IPS DF 4.7 (cell line): ENCODE measurements around the gene SLC38A10.

Experiments used
- DNase-seq: peaks from one replicate; pipeline ENCODE4 v3.0.0-alpha.2; 2013; ENCODE audit warnings: low spot score; ENCODE audit errors: extremely low read depth

SLC38A10 gene

DNA sequence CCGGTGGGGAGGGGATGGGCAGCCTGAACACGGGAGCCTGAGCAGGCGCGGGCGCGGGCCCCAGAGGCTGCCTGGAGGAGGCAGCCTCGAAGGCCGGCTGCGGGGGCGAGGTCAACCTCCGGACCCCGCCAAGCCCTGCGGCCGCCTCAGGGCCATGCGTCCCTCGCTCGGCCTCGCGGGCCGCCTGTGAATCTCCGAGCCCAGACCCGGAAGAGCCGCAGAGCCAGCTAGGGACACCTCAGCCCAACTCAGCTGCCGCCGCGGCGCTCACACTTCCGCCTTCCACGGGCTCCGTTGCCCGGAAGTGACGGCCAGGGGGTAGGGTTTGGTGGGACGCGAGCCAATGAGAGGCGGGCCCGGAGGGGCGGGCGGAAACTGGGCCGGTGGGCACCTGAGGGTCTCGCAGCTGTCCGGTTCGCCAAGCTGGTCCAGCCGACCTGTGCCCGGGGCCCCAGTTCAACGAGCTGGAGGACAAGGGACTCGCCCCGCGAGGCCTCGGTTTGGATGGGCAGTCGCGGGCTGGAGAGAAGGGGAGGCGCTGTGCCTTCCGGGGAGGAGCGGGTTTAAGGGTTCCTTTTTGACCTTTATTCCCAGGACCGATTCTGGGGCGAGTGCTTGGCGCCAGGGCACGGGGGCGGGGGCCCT is at the start of gene SLC38A10:
Gene SLC38A10, minus strand, starts transcription at position 277 of the 645 bp plus-strand sequence. CDS start 386 bp downstream, outside the sequence.
- DNase-seq: no peak

DNA sequence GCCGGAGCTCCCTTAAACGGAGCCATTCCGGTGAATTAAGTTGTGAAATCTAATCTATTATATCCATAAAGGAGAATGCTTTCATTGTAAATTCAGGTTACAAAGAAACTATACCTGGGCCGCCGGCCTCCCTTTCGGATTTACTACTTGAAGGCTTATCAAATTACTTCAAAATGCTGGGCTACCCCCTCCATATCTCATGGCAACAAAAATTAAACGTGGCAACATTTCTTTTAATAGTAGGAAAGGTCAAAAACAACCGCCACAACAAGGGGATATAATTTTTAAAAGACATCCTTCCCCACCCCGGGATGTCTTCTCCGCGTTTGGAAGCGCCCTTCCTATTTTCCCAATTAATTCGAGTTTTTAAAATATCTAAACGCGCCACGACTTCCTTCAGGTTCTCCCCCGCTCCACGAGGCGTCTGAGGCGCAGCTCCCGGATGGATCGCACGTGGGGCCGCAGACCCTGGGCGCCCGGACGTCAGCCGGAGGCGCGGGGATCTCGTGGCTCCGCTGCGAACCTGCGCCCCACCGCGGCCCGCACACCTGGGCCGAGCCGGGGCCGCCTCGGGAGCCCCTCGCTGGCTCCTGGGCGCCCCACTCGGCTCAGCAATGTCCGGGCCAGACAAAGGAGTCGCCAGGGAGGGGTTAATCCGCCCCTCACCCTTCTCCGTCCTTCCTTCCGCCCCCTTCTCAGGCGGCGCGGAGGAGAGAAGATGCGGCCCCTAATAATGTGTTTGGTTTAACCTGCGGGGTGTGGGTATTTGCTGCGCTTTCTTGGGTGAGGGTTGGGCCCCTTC is 47.4 kb upstream of the SLC38A10 start:
- no peak for DNase-seq

DNA sequence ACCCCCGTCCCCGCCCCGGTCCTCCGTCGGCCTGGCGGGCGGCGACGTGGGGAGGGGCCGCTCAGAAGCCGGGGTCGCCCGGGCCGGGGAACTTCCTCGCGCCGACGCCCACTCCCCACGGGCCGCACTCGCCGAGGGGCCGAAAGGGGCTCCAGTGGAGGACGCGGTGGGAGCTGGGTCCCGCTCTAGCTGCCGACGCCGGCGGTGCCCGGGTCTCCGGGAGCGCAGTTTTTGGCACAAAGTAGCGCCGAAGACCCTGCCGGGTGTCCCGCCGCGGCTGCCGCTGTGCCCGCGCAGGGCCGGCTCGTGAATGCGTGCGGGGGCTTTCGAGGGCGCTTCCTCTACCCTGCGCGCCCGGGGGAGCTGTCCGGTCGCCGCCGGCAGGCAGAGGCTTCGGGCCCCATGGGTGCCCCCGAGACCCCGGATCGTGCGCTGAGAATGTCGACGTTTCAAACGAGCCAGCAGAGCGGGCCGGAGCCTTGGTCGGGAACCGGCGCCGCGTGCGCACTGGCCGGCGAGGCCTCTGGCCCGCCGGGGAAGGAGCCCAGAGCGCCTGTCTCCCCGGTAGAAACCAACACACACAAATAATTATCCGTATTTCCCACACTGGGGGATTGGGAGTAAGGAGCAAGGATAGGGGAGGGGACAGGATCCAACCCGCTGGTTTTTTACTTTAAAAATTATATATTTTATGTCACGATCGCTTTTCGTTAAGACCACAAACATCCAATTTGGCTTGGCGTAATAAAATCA is 46.6 kb upstream of the SLC38A10 start:
- DNase-seq: no peak

DNA sequence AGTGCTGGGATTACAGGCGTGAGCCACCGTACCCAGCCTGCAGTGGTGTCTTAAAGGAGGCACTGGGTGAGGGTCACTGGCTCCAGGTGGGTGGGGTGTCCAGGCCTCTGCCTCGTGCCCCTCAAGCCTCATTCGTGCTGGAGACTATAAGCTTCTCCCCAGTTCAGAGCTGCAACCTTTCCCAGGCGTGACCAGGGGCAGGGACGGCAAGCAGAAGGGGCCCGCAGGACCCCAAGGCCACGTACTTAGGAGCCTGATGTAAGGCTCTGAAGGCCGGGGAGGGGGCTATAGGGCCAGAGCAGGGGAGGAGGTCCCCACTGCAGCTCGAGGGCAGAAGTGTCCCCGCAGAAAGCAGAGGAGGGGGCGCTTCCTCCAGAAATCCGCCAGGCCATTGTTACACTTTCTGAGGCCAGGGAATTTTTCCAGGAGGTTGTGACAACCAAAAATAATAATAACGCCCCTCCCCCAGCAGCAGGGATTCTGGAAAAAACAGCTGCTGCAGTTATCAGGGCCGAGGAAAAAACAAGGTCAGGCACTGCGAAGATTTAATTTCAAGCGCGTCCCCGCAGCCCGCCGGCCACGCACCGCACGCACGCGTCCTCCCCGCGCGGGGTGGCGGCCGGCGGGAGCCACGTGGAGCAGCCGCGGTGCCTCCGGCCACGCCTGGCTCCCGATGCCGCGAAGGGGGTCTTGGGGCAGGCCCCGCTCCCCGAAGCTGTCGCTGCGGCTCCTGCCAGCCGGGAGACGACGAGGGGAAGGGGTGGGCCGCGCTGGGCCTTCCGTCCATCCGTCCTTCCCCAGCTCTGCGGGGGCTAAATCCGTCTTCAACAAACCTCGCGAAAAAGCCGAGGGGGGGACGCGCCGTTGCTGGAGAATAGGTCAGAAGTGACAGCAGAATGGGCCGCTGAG is 45.8 kb upstream of the SLC38A10 start:
- no peak for DNase-seq

DNA sequence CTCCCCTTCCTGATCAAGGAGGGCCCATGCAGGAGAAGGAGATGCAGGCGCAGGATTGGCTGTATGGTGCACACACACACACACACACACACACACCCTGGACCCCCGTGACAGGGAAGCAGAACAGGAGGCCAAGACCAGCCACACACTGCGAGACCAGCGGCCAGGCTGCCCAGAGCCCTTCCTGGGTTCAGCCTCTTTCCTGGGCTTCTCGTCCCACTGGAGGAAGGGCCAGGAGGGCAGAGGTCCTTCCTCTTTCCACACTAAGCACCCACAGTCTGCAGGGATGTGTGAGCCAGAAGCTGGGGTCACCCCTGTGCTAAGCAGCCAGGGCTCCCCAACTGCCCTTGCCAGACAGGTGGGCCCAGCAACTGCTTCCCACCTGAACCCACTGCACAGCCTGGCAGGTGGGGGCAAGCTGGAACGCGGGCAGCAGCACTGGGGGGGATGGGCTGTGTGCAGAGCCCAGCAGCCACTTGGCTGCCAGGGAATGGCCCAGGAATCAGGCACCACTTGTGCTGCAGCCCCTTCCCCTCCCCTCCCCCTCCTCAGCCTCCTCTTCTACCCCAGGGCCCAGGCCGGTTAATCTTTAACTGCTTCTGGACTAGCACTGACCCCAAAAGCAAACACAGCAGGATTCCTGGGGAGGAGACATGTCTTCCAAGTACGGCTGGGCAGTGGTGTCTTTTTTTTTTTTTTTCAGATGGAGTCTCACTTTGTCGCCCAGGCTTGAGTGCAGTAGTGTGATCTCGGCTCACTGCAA is 44.6 kb upstream of the SLC38A10 start:
- DNase-seq: no peak

DNA sequence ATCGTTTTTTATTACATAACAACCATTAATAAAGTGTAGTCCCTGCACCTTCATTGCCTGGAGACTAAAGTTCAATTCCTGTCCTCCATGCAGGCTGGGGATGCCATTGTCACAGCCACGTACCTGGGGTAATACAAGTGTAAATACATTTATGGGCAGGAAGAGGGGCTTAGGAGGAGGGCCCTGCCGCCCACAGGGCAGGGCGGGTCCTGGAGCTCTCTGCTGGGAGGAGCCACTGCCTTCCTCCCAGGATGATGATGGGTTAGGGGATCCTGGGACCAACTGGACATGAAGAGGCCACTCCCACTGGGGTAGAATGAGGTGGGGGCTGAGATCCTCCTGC is 44.1 kb upstream of the SLC38A10 start:
- DNase-seq: no peak

DNA sequence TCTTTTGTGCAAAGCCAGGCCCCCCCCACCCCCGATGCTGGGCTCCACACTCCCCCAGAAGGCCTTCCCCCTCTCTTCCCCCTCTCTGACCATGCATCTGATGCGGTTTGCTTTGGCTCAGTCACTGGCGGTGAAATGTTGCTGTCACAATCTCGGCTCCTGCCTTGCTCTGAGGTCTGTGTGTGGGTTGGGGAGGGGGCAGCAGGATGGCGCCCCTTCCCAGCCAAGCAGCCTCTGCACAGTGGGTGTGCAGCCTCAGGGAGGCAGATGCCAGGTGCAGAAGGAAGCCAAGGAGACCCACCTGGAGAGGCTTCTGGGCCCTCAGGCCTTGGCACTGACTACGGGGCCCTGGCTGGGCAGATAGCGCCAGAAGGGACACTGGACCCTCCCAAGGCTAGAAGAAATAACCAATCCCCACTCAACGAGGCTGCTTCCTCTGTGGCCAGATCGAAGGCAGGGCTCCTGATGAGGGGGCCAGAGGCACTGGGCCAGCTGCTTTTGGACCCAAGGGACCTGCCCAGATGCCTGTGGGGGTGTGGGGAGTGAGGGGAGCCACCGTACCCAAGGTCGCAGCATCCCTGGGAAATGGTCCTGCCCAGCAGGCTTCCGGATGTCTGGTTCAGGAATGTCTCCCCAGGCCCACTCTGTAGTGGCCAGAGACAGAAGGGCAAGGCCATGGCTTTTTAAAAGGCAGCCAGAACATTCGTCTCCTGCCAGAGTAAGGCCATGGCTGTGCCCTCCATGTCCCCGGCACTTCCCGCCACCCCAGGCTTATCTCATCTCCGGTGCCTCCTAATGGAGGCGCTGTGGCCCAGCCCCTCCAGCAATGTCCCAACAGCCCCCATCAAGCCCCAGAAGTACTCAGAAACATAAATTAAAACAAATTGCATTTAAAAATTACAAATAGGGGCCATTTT is 43.4 kb upstream of the SLC38A10 start:
- DNase-seq: no peak

DNA sequence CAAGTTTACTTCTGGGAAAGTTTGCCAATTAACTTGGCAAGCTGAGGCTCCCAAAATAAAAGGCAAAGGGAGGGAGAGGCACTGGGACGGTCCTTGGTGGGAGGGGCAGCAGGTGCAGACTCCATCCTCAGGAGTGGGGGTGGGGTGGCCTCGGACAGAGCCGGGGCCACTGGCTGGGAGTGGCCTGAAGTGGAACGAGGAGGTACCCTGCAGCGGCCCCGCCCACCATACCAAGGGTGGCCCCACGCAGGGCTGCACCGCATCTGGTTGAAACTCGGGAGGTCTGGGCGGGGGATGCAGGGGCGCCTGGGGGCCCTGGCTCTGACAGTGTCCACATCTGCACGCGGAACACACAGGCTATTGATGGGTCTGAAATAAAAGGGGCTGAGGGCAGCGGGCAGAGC is 42.4 kb upstream of the SLC38A10 start:
- no peak for DNase-seq

DNA sequence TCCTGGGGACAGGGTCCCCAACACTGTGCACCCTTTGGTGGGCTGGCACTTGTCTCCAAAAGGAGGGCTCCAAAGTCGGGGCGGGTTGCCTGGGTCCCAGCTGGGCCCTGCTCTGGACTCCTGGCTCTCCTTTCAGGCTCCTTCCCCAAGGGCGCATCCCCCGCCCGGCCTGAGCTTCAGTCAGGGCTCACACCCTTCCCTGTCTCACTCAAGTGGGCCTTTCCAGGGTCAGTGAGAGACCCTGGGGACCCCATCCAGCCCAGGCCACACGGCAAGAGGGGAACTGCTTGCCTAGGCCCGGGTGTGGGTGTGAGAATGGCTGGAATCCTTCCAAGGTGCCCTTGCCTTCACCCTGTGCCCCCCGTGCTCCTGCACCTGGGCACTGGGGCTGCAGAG is 41.8 kb upstream of the SLC38A10 start:
- DNase-seq: no peak

DNA sequence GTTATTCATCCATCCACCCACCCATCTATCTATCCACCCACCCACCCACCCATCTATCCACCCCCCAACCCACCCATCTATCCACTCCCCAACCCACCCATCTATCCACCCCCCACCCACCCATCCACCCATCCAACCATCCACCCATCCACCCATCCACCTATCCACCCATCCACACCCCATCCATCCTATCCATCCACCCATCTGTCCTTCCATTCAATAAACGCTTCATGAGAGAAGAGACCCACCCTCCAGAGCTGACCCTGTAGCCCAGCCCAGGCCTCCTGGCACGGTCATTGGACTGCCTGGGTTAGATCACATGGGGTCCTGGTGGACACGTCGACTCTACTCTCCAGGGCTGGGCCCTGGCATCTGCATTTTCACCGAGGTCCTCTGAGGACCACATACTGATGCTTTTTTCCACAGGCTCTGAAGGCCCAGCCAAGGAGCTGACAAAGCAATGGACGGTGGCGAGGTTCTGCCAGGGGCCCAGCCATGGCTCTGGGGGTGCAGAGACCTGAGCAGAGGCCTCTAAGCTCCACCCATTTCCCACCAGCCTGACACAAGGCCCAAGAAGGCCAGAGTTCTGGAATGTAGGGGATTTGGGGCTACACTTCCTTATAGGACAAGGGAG is 41.3 kb upstream of the SLC38A10 start:
- DNase-seq: no peak

DNA sequence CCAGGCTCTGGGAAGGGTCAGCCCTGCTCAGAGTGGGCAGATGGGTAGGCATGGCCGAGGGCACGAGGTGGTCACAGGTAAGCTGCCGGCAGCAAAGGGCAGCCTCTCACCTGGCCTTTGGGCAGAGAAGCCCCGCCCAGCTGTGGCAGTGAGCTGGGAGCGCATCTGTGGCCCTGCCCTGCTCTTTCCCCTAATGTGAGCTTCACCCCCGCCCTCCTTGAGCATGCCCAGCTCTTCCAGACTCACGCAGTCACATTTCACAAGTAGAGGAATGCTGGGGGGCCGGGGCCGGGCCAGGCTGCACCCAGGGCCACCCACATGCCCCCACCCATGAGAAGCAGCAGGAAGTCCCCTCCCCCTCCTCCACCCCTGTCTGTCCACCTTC is 40.7 kb upstream of the SLC38A10 start:
- no peak for DNase-seq

DNA sequence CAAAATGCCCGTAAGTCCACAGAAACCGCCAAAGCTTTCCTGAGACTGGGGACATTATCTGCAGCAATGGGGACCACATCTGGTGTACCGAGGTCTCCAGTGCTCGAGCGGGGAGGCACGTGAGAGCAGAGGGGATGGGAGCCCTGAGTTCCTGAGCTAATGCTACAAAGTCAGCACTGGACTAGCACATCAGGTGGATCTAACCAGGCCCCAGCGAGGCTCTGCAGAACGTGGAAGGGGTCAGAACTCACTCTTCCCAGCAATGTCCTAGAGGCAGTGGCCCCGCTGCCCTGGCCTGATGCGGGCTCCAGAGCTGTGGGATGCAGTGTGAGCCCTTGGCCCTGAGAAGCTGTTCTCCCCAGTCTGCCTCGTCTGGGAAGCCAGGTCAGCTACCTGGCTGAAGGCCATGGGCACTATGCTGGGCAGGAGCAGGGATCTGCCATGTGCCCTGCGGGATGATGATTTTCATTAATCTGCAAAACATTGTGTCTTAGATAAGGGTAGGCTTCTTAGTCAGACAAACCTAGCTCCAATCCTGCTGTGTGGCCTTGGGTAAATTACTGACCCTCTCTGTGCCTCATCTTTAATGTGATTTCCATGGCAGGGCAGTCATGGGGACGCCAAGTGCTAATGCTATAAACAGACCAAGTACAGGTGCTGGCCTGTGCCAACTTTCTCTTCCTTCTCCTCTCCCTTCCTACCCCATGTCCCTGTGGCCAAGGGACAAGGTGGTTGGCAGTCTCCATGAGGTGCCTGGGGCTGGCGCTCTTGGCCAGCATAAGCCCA is 40.1 kb upstream of the SLC38A10 start:
- DNase-seq: no peak

DNA sequence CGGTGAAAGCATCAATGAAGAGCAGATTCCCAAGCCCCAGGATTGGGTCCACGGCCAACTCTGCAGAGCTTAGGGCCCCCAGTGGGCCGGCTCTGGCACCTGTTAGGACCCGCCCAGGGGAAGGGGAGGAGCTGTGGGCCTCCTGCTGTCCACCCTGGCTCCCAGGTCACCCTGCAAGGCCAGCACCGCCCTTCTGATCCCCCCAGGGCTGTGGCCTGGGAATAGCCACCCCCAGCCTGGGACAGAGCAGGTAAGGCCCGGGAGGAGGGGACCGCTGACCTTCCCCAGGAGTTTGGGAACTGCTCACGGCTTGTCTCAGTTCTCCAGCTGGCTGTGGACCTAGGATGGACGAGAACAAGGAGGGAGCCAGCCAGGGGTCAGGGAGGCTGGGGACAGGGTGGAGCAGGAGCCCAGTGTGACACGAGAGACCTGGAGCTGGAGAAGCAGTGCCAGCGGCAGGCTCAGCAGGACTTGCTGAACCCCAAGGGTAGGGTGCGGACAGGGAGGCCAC is 39.3 kb upstream of the SLC38A10 start:
- DNase-seq: no peak

DNA sequence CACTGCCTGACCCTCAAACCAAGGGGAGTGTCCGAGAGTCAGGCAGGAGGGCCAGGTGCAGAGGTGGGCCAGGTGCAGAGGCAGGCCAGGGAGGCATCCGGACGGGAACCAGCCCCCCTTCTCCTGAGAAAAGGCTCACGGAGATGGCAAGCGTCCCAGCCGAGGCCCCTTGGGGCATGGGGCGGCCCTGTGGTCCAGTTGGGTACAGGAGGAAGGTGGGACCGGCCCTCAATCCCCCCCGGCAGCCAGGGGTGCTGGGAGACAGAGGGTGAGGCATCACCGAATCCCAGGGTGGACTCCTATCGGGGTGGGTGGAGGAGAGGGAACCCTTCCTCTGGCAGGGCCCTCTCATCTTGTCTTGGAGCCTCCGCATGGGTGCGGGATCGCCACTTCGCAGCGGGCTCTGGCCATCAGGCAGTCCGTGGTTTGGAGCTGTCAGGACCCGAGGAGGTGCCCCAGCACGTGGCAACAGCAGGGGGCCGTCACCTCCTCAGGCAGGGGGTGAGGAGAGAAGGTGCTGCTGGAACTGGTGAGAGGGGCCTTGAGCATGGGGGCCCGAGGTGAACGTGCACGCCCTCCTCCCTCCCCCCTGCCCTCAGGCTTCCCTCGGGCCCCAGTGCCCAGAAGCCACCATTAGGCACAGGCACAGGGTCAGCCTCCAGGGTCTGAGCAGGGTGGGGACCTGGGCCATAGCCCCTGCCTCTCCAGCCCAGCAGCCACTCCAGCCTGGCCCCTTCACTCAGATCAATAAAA is 38.7 kb upstream of the SLC38A10 start:
- DNase-seq: no peak

DNA sequence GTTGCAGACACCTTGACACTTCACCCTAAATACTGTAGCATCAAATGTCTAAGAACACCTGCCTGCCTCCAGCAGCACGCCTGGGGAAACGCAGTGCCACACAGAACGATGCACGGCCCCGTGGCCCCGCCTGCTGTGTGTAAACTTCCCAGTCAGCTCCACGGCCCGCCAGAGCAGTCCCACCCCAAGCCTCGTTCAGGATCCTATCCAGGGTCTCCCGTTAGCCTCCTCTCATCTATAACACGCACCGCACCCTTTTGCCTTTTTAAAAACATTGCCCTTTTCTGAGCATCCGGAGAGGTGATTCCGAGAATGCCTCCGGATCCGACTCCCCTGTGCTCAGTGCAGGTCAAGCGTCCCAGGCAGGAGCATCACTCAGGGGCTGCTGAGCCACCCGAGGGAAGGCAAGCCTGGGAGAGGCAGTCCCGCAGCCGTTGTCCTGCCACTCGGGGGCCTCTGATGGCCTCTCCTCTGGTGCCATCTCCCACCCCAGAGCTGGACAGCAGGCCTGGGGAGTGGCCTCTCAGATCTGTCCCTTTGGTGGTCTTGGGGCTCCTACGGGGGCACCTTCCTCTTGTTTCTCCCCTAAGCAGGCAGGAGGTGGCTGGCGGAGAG is 37.9 kb upstream of the SLC38A10 start:
- no peak for DNase-seq

DNA sequence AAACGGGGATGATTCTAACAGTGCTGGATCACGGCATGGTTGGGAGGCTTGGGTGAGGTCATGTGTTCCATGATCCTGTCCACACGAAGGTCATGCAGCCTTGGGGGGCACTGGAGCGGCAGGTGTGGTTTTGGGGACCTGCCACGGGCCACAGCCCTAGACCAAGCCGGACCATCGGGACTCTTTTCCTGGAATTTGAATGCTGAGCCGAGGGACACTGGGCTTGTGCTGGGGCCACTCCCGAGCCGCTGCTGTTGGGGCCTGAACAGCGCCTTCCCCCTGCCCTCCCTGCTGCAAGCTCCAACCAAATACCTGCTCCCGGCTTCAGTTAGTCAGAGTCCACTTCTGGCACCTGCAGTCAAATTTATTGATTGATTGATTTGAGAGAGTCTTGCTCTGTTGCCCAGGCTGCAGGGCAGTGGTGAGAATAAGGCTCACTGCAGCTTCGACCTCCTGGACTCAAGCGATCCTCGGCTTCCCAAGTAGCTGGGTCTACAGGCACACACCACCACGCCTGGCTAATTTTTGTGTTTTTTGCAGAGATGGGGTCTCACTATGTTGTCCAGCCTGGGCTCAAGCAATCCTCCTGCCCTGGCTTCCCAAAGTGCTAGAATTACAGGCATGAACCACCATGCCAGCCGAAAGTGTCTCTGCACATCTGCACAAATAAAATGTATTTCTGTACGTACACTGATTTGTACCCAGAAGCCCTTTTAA is 37.2 kb upstream of the SLC38A10 start:
- no peak for DNase-seq
